ENCODE data around the gene DYNLT2B.
"Not testable (repeated sequence)": the region's sequence is repeated elsewhere in the genome, so short reads cannot be mapped to it uniquely, and the experiment has no call there.

The DYNLT2B gene

DNA sequence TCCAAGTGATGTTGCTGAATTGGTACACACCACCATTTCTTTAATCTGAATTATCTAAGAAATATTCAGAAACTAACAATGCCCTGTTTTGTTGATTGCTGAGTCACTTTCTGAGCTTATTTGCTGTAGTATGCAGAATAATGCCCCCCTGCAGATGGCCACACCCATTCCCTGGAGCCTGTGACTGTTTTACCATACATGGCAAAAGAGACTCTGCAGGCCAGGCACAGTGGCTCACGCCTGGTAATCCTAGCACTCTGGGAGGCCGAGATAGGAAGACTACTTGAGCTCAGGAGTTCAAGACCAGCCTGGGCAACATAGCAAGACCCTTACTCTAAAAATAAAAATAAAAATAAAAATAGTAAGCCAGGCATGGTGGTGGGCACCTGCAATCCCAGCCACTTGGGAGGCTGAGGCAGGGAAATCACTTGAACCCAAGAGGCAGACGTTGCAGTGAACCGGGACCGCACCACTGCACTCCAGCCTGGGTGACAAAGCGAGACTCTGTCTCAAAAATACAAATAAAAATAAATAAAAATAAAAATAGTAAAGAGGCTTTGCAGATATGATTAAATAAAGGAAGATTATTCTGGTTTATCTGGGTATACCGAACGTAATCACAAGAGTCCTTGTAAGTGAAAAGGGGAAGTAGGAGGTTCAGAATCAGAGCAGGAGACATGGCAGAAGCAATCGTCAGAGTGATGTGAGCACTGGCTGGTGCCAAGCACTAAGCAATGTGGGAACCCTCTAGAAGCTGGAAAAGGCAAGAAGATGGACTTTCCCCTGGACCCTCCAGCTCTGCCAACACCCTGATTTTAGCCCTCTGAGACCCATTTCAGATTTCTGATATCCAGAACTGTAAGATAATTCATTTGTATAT, 49.5 kb downstream of the DYNLT2B start:
- no peak for DNase-seq

DNA sequence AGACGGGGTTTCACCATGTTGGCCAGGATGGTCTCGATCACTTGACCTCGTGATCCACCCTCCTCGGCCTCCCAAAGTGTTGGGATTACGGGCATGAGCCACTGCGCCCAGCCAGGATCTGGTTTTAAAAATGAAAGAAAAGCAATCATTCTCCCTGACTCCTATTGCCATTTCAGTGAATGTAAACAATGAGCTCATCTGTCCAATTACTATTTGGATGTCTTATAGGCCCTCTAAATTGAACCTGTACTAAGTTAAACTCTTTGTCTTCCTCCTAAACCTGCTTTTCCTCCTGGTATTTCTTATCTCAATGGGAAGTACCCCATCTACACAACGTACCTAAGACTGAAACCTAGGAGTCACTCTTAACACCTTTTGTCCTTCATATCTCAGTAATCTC, 54.2 kb downstream of the DYNLT2B start:
- no peak for DNase-seq

DNA sequence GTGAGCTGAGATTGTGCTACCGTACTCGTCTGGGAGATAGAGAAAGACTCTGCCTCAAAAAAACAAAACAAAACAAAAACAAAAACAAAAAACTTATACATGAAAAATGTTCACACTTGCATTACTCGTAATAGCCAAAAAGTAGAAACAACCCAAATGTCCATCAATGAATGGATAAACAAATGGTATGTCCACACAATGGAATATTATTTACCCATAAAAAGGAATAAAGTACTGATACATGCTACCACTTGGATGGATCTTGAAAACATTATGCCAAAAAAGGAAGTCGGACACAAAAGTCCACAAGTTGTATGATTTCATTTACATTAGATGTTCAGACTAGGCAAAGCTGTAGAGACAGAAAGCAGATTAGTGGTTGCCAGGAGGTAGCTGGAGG, 57.3 kb downstream of the DYNLT2B start:
- no peak for DNase-seq

DNA sequence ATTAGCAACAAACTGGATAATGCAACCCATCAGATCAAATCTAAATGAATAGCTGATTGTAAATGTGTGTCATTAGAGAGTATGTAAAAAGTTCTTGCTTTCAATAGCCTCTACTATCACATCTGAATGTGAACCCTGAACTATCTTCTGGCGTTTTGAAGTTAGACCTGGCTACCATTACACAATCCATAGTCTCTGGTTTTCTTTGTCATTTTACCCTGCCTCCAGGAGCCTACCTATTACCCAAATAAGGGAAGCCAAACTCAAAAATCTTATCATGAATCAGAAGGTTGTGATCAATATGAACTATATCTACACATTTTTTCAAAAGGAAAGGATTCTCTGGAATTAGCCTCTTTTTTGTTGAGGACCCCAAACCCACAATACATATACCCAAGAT, 62.3 kb downstream of the DYNLT2B start:
- DNase-seq, result no peak

DNA sequence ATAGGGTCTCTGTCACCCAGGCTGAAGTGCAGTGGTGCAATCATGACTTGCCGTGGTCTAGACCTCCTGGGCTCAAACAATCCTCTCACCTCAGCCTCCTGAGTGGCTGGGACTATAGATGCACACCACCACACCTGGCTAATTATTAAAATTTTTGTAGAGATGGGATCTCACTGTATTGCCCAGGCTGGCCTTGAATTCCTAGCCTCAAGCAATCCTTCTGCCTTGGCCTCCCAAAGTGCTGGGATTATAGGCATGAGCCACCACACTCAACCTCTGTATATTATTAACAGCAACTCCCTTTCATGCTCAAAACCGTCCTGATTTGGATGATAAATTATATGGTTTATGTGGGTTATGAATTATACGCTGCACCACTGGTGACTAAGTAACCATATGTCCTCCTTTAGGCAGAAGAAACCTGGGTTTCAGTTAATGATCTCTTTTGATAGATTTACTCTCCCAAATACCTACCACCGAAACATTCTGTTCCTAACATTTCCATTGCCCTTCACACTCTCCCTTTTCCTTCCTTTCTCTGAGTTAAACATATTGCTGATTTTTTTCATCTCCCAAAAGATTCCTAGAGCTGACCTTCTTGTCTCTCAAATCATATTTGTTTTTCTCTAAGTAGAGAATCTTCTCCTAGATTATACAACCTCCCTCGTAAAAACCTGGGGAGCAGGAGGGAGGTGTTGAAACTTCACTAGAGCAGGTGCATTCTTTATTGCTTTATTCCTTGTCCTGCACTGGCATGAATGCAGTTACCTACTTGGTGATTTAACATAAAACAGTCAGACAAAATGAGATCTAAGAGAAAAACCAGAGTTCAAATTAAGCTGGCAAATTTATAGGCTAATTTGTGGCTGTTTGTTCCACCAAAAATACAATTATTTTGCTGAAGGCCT, 63.4 kb downstream of the DYNLT2B start:
- no peak for DNase-seq

DNA sequence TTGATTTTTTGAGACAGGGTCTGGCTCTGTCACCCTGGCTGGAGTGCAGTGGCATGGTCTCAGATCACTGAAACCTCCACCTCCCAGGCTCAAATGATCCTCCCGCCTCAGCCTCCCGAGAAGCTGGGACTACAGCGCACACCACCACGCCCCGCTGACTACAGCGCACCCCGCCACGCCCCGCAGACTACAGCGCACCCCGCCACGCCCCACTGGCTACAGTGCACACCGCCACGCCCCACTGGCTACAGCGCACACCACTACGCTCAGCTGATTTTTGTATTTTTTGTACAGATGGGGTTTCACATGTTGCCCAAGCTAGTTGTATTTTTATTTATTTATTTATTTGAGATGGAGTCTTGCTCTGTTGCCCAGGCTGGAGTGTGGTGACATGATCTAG, 66.1 kb downstream of the DYNLT2B start:
- no peak for DNase-seq

DNA sequence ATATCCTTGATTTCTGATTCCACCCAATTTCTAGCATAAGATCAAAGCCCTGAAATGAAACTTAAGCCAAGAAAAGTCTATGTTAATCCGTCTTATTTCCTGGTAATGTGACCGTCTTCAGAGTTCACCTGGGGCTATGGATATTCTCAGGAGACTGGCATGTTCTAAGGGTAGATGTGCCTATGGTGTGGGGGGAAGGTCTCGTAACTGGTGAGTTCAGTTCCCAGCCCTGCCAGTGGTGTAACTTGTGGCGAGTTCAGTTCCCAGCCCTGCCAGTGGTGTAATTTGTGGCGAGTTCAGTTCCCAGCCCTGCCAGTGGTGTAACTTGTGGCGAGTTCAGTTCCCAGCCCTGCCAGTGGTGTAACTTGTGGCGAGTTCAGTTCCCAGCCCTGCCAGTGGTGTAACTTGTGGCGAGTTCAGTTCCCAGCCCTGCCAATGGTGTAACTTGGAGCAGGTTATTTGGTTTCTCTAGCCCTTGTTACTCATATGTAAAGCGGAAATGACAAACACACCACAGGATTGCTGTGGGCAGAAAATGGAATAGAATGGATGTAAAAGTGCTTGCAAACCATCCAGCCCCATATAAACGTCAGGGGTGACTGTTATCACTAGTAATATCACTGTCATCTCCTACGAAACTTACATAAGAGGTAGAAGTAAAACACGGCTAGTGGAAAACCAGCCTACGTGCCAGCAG, 71.3 kb downstream of the DYNLT2B start:
- DNase-seq, result no peak

DNA sequence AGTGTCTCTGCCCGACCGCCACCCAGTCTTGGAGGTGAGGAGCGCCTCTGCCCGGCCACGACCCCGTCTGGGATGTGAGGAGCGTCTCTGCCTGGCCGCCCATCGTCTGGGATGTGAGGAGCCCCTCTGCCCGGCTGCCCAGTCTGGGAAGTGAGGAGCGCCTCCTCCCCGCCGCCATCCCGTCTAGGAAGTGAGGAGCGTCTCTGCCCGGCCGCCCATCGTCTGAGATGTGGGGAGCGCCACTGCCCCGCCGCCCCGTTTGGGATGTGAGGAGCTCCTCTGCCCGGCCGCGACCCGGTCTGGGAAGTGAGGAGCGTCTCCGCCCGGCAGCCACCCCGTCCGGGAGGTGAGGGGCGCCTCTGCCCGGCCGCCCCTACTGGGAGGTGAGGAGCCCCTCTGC, 73.9 kb downstream of the DYNLT2B start:
- DNase-seq, result not testable (repeated sequence)

DNA sequence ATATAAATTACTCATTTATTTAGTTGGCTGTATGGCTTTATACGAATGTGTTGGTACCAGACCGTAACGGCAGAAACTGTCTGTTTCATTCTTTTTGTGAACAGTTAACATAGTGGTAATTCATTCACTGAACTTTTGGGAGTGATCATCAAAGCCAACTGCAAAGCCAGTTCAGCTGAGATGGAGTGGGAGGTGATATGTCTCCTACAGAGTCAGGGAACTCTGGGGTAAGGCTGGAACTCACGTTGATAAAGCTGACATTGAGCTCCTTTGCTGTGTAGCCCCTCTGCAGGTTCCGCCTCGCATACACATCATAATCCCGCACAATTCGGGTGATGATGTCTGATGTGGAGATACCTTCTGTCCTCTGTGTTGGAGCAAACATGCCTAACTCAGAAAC, 76.3 kb downstream of the DYNLT2B start:
- DNase-seq, result no peak

Measured in activated effector memory CD4-positive, alpha-beta T cell treated with Interleukin-2 at 50 U/mL for 16 hours (primary cell).